Spinal cord (tissue), 10 donors: Measurements from ENCODE around the gene ATXN1. TPM values are rescaled to one million over a fixed set of nuclear protein-coding genes. Genes with fewer than 3 reads are reported as not detected.

Source experiments
- DNase-seq, 6 donors: peaks; one replicate each; pipeline versions ENCODE4 v3.0.0 to v3.0.0-alpha.2; 2013 to 2015; ENCODE audit warnings: low spot score in 6 of 6, low read depth in 4 of 6
- H3K27ac ChIP-seq: one replicate; pipeline ENCODE4 v1.5.1; 2013; ENCODE audit warnings: low read depth, low read length, control low read depth
- H3K27me3 ChIP-seq: one replicate; pipeline ENCODE4 v1.6.1; 2013; ENCODE audit warnings: low read length; ENCODE audit not compliant: control insufficient read depth, insufficient read depth
- H3K36me3 ChIP-seq: one replicate; pipeline ENCODE4 v1.6.1; 2013; ENCODE audit warnings: low read length; ENCODE audit not compliant: control insufficient read depth, insufficient read depth
- H3K4me1 ChIP-seq: one replicate; pipeline ENCODE4 v1.6.1; 2013; ENCODE audit warnings: low read length; ENCODE audit not compliant: control insufficient read depth, insufficient read depth
- H3K4me3 ChIP-seq: one replicate; pipeline ENCODE4 v1.5.1; 2013; ENCODE audit warnings: low read depth, low read length, control low read depth
- H3K9me3 ChIP-seq: one replicate; pipeline ENCODE4 v1.6.1; 2013; ENCODE audit warnings: low read length; ENCODE audit not compliant: control insufficient read depth, insufficient read depth
- WGBS: methylation state at CpG from one replicate; pipeline ENCODE4 v1.1.5; 2013; ENCODE audit warnings: missing lambda C conversion rate; ENCODE audit not compliant: insufficient coverage; 5-methylcytosine and 5-hydroxymethylcytosine counted together
- polyA plus RNA-seq, 2 donors: library from polyadenylated mRNA; unstranded; fragments of 120-200 nt; gene quantifications; one replicate each; pipeline ENCODE4 v1.2.1, GENCODE V29; 2013; ENCODE audit not compliant: insufficient read length in 2 of 2
- total RNA-seq, 2 donors: library from RNA; depleted of rRNA in 1 of 2; stranded (reverse); fragments of 120-200 nt in 1 of 2; fragments of >200 nt in 1 of 2; gene quantifications; one replicate each; pipeline versions ENCODE4 v1.2.3 to v1.2.4, GENCODE V29; 2013 to 2014
- donor health status: healthy.

The ATXN1 gene
- total and polyA plus RNA-seq, 4 donors = 20.2 to 50.1 (median 31.7) TPM

DNA sequence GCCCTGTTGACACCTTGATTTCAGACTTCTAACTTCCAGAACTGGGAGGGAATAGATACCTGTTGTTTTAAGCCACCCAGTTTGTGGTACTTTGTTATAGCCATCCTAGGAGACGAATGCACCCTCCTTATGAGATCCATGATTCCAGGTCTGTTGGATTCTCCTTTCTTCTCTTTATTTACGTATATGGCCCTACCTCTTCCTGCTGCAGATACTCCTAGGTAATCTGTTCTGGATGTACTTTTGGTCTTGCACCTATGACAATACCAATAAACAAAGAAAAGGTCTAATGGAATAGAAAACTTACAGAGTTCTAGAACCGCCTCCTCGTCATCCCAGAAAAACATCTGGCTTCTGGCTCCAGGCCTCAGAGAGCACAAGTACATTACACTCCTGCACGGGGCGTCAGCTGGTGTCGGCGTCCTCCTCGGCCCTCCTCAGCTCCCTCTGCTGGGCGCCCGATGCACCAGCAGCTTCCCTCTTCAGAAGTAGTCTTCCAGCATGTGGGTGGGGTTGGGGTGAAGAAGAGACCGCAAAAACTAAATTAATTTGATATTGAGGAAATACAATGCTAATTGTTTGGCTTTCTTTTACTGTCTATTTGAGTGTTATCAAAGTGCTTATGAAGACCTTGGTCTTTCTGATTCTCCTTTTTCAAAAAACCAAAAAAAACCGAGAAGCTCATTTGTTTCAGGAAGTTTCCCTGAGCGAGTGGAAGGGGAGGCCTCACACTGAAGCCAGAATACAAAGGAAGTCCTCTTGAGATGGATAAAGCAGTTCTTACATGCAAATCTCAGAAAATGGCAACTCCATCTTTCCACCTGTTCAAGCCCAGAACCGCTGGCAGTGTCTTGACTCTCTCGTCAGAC is 9.7 kb upstream of the ATXN1 start:
- peak in 2 of 6 donors; percentile 48 to 50 for DNase-seq
- Histone ChIP-seq H3K4me1 (no peaks in the 10 kb centered on the region), H3K4me3 (no peak overlapping the region), H3K9me3 (no peaks in the 10 kb centered on the region), H3K27ac (no peak overlapping the region), H3K36me3 (no peaks in the 10 kb centered on the region), H3K27me3 (no peaks in the 10 kb centered on the region)
- 83% methylated on average over 5 of the region's 16 CpGs for WGBS

DNA sequence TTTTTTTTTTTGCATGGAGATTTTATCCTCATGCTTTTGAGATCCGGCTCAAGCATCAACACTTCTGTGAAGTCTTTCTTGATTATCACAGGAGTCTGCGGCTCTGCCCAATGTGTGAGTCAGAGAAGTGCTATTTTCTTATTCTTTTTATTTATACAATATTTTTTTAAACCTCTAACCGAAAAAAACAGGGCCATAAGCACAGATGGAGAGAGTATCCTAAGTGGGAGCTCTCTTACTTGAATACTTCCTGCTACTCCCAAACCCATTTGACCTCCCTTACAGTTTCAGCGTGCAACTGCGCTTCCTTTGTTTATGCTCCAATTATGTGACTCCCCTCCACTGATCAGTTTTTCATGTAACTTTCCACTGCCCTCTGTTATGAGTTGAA is 8.7 kb upstream of the ATXN1 start:
- no CpG with 5 or more reads among the region's 5 CpGs for WGBS
- no peaks in the 10 kb centered on the region for H3K36me3 ChIP-seq
- H3K4me3 ChIP-seq = no peak overlapping the region
- H3K27ac ChIP-seq = no peak overlapping the region
- H3K4me1 ChIP-seq = no peaks in the 10 kb centered on the region
- DNase-seq = no peak
- no peaks in the 10 kb centered on the region for H3K27me3 ChIP-seq
- no peaks in the 10 kb centered on the region for H3K9me3 ChIP-seq

- no peak for DNase-seq
- Histone ChIP-seq H3K4me1 (no peaks in the 10 kb centered on the region), H3K27ac (no peak overlapping the region), H3K9me3 (no peaks in the 10 kb centered on the region), H3K27me3 (no peaks in the 10 kb centered on the region), H3K36me3 (no peaks in the 10 kb centered on the region), H3K4me3 (no peak overlapping the region)
- 64% methylated on average over 4 of the region's 8 CpGs for WGBS
Measured at GRCh38 chr6:16769131-16769985, 8.1 kb upstream of the ATXN1 start.

- WGBS = 33% methylated on average over 1 of the region's 3 CpGs
- Histone ChIP-seq H3K27ac (no peak overlapping the region), H3K9me3 (no peaks in the 10 kb centered on the region), H3K4me3 (no peak overlapping the region), H3K36me3 (no peaks in the 10 kb centered on the region), H3K27me3 (no peaks in the 10 kb centered on the region), H3K4me1 (no peaks in the 10 kb centered on the region)
- DNase-seq = no peak
Measured at GRCh38 chr6:16768477-16768830, 7.2 kb upstream of the ATXN1 start.

GRCh38 chr6:16767765-16768476 is 6.7 kb upstream of the ATXN1 start:
- Histone ChIP-seq H3K4me3 (no peak overlapping the region), H3K4me1 (no peaks in the 10 kb centered on the region), H3K27me3 (no peaks in the 10 kb centered on the region), H3K27ac (no peak overlapping the region), H3K9me3 (no peaks in the 10 kb centered on the region), H3K36me3 (no peaks in the 10 kb centered on the region)
- no peak for DNase-seq
- WGBS = no CpG with 5 or more reads among the region's 2 CpGs

GRCh38 chr6:16766836-16767745 is 5.8 kb upstream of the ATXN1 start:
- DNase-seq = no peak
- Histone ChIP-seq H3K36me3 (no peaks in the 10 kb centered on the region), H3K27me3 (peaks cover 3% of the 10 kb centered on the region), H3K4me1 (peaks cover 6% of the 10 kb centered on the region), H3K9me3 (no peaks in the 10 kb centered on the region), H3K4me3 (no peak overlapping the region), H3K27ac (no peak overlapping the region)
- WGBS = 100% methylated on average over 2 of the region's 7 CpGs

DNA sequence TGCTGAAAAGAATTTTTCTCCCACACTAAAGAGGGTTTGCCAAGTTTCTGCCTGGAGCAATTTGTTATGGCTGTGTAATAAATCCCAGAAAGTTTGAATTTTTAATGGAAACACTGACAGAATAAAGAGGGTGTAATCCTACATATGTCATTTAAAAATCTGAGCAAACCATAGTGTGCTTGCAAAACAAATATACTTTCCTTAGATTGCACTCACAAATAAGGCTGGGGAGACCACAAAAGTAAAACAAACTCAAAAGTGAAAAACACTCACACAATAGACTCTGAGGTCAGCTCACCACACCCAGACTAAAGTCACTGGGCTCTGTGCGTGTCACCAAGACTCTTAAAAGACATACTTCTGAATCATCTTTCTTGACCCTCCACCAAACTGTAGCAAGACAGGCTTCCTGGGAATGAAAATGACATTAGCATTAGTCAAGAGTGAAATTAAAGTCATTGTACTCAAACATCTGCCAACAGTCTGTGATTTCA is 4.8 kb upstream of the ATXN1 start:
- no peak for DNase-seq
- 100% methylated on average over 1 of the region's 1 CpG for WGBS
- Histone ChIP-seq H3K27ac (no peak overlapping the region), H3K4me1 (peaks cover 10% of the 10 kb centered on the region), H3K4me3 (no peak overlapping the region), H3K27me3 (peaks cover 3% of the 10 kb centered on the region), H3K36me3 (no peaks in the 10 kb centered on the region), H3K9me3 (no peaks in the 10 kb centered on the region)

DNA sequence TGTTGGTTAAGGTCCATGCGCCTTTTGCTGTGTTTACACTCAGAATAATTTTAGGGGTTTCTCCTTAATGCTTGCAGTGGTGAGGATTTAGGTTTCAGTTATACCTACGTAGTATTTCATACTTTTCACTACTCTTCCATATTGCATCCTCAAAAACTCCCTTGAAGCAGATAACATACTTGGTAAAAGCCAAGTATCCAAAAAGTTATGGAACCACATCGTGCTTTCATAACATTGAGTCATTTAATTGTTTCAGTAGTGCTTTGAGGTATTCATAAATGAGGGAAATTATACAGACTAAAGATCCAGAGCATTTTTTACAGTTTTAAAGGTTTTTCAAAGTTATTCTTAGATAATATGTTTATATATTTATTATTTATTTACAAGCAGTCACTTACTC is 4.0 kb upstream of the ATXN1 start:
- no CpG with 5 or more reads among the region's 3 CpGs for WGBS
- Histone ChIP-seq H3K27ac (no peak overlapping the region), H3K36me3 (no peaks in the 10 kb centered on the region), H3K27me3 (peaks cover 3% of the 10 kb centered on the region), H3K4me3 (no peak overlapping the region), H3K4me1 (peaks cover 10% of the 10 kb centered on the region), H3K9me3 (no peaks in the 10 kb centered on the region)
- no peak for DNase-seq
